GM12872 (cell line): Measurements from ENCODE around the gene RUSC1.

Source experiments
- TF ChIP-seq, protein P1 (sequence below): IDR thresholded peaks from 3 replicates; pipeline ENCODE4 v1.5.1; 2011; ENCODE audit warnings: low read depth, mild to moderate bottlenecking, low read length, moderate library complexity; ENCODE audit not compliant: insufficient read depth

Gene RUSC1

DNA sequence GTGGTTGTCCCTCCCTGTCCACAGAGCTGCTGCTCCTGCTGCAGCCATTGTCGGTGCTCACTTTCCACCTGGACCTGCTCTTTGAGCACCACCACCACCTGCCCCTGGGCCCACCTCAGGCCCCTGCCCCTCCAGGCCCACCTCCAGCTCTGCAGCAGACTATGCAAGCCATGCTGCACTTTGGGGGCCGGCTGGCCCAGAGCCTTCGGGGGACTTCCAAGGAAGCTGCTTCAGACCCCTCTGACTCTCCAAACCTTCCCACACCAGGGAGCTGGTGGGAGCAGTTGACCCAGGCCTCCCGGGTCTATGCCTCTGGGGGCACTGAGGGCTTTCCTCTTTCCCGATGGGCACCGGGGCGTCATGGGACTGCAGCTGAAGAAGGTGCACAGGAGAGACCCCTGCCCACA lies 5.9 kb downstream of the RUSC1 start:
- TF ChIP-seq, protein P1, sequence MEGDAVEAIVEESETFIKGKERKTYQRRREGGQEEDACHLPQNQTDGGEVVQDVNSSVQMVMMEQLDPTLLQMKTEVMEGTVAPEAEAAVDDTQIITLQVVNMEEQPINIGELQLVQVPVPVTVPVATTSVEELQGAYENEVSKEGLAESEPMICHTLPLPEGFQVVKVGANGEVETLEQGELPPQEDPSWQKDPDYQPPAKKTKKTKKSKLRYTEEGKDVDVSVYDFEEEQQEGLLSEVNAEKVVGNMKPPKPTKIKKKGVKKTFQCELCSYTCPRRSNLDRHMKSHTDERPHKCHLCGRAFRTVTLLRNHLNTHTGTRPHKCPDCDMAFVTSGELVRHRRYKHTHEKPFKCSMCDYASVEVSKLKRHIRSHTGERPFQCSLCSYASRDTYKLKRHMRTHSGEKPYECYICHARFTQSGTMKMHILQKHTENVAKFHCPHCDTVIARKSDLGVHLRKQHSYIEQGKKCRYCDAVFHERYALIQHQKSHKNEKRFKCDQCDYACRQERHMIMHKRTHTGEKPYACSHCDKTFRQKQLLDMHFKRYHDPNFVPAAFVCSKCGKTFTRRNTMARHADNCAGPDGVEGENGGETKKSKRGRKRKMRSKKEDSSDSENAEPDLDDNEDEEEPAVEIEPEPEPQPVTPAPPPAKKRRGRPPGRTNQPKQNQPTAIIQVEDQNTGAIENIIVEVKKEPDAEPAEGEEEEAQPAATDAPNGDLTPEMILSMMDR: no peak

DNA sequence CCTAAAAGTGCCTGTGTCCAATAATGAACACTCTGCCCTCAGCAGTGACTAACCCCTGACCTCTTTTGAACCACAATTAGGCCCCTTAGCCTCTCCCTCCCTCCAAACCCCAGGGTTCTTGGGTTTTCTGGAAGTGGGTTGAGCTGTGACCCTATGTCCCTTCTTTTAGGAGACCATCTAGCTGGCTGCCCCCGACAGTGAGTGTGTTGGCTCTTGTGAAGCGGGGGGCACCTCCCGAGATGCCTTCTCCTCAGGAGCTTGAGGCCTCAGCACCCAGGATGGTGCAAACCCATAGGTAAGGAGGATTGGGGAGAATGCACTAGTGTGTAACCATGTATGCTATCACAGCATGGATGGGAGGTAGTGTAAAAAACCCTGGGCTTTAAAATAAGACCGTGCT lies 7.3 kb downstream of the RUSC1 start:
- TF ChIP-seq, protein P1: no peak

- TF ChIP-seq, protein P1: no peak
Measured at GRCh38 chr1:155329980-155330598, 9.4 kb downstream of the RUSC1 start.

DNA sequence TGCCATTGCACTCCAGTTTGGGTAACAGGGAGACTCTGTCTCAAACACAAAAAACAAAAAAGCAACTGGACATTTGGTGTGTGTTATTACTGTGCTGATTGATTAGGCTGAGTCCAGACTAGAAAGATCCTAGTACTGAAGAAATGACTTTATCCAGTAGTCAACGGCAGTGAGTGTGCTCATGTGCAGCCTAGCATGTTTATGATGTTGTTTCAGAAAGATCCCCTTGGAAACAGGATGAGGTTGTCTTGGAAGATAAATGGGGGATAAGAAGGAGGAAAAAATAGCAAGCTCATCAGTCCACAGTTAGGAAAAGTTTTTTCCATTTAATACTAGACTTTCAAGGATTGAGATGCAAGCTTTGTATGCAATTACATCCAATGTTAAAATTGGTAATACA lies 14.3 kb downstream of the RUSC1 start:
- TF ChIP-seq, protein P1: no peak

DNA sequence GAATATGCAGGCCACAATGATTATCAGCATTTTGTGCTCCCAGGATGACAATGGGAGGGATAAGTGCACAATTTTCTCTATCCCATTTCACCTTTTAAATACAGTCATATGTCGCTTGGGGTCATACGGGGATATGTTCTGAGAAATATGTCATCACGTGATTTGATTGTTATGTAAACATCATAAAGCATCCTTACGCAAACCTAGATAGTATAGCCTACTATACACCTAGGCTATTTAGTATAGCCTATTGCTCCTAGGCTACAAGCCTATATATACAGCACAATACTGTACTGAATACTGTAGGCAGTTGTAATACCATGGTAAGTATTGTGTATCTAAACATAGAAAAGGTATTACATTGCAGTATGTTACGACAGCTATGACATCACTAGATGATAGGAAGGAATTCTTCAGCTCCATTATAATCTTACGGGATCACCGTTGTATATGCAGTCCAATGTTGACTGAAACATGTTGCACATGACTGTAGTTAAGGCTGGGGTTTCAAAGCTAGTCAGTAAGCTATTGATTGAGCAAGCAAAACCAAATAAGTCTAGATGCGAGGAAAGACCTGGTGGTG lies 18.9 kb downstream of the RUSC1 start:
- TF ChIP-seq, protein P1: no peak

- TF ChIP-seq, protein P1: no peak
Measured at GRCh38 chr1:155342842-155343241, 22.1 kb downstream of the RUSC1 start.

GRCh38 chr1:155352631-155353030 lies 31.9 kb downstream of the RUSC1 start:
- TF ChIP-seq, protein P1: no peak
